Smooth muscle cell (in vitro differentiated cells): Measurements from ENCODE around the gene NCLN. TPM values are rescaled to one million over a fixed set of nuclear protein-coding genes. Genes with fewer than 3 reads are reported as not detected.

Source experiments
- DNase-seq: peaks from one replicate; lab custom pipeline; 2025; ENCODE audit not compliant: unreplicated experiment; lab: John Stamatoyannopoulos, UW
- H2AFZ ChIP-seq: fragments of 200-600 bp; sonication (generic); 2 replicates; pipeline ENCODE4 v1.6.0; 2016; ENCODE audit warnings: antibody characterized with exemption, low read depth, mild to moderate bottlenecking
- H3F3A ChIP-seq: fragments of 200-600 bp; sonication (generic); 2 replicates; pipeline ENCODE4 v1.6.0; 2017; ENCODE audit warnings: antibody characterized with exemption, low read depth
- H3K27ac ChIP-seq: fragments of 200-600 bp; sonication (generic); 2 replicates; pipeline ENCODE4 v1.5.1; 2016; ENCODE audit warnings: low read depth, mild to moderate bottlenecking
- H3K27me3 ChIP-seq: fragments of 200-600 bp; sonication (generic); 2 replicates; pipeline ENCODE4 v1.6.1; 2016; ENCODE audit warnings: low read depth, mild to moderate bottlenecking
- H3K36me3 ChIP-seq: fragments of 200-600 bp; sonication (generic); 2 replicates; pipeline ENCODE4 v1.5.1; 2016; ENCODE audit warnings: low read depth
- H3K4me1 ChIP-seq: fragments of 200-600 bp; sonication (generic); 2 replicates; pipeline ENCODE4 v1.5.1; 2016; ENCODE audit warnings: low read depth
- H3K4me2 ChIP-seq: fragments of 200-600 bp; sonication (generic); 2 replicates; pipeline ENCODE4 v1.6.0; 2016; ENCODE audit warnings: mild to moderate bottlenecking
- H3K4me3 ChIP-seq: fragments of 200-600 bp; sonication (generic); 2 replicates; pipeline ENCODE4 v1.5.1; 2016; ENCODE audit warnings: mild to moderate bottlenecking
- H3K79me2 ChIP-seq: fragments of 200-600 bp; sonication (generic); 2 replicates; pipeline ENCODE4 v1.6.0; 2016; ENCODE audit warnings: low read depth, mild to moderate bottlenecking
- H3K9ac ChIP-seq: fragments of 200-600 bp; sonication (generic); 2 replicates; pipeline ENCODE4 v1.6.0; 2016; ENCODE audit warnings: low read depth
- H3K9me3 ChIP-seq: fragments of 200-600 bp; sonication (generic); replicated peaks from 2 replicates; pipeline ENCODE4 v1.5.1; 2016; ENCODE audit warnings: low read depth
- H4K20me1 ChIP-seq: fragments of 200-600 bp; sonication (generic); 2 replicates; pipeline ENCODE4 v1.6.0; 2016; ENCODE audit warnings: low read depth
- WGBS: methylation state at CpG from one replicate; pipeline ENCODE4 v1.1.7; 2016; ENCODE audit warnings: low lambda C conversion rate; 5-methylcytosine and 5-hydroxymethylcytosine counted together
- polyA plus RNA-seq: library from polyadenylated mRNA; unstranded; fragments of >200 nt; fragmentation: Nextera tagmentation; extraction: Ambion mirVana; gene quantifications from 2 replicates; pipeline ENCODE4 v1.2.1, GENCODE V29; 2016
- total RNA-seq: library from RNA; depleted of rRNA; stranded (reverse); fragments of >200 nt; gene quantifications from 2 replicates; pipeline ENCODE4 v1.2.3, GENCODE V29; 2014
- TF ChIP-seq, protein P1 (sequence below): fragments of 200-600 bp; sonication (generic); IDR thresholded peaks from 2 replicates; pipeline ENCODE4 v1.5.1; 2017; ENCODE audit warnings: borderline replicate concordance, mild to moderate bottlenecking, antibody characterized with exemption; ENCODE audit not compliant: insufficient read depth, poor library complexity, severe bottlenecking

The NCLN gene
- total and polyA plus RNA-seq, 2 experiments from 2014 or later, result 44.5 to 97.4 TPM

DNA sequence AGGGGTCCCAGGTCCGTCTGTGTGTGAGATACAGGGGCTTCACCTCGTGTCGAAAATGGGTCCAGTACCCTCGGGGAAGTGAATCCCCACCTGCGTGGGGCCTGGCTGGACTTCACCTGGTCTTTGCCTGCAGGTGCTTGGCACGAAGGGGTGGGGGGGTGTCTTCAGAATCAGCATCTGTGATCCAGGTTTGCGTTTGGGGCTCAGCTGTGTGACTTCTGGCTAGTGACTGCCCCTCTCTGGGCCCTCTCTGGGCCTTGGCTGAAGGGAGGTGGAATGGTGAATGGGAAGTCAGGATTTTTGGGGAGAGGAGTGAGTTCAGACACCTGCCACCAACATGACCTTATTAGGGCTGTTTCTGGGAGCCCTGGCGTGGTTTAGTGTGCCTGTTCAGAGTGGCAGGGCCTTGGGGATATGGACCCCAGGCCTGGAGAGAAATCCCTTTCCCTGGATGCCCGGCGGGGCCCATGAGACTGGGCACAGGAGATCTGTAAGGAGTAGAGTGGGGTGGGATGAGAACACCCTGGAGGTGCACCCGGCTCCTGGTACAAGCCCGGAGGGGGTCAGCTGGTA lies 41.4 kb downstream of the NCLN start:
- 86% methylated on average over 12 of the region's 12 CpGs for WGBS
- no peaks in the 10 kb centered on the region for H4K20me1 ChIP-seq
- no peak for DNase-seq
- H3K27ac ChIP-seq, result no peak overlapping the region
- H2AFZ ChIP-seq, result no peak overlapping the region
- no peak overlapping the region for H3K9ac ChIP-seq
- H3K4me1 ChIP-seq, result no peaks in the 10 kb centered on the region
- H3K9me3 ChIP-seq, result no peaks in the 10 kb centered on the region
- no peak overlapping the region for H3K4me2 ChIP-seq
- H3F3A ChIP-seq, result no peaks in the 10 kb centered on the region
- H3K36me3 ChIP-seq, result no peaks in the 10 kb centered on the region
- TF ChIP-seq, protein P1, sequence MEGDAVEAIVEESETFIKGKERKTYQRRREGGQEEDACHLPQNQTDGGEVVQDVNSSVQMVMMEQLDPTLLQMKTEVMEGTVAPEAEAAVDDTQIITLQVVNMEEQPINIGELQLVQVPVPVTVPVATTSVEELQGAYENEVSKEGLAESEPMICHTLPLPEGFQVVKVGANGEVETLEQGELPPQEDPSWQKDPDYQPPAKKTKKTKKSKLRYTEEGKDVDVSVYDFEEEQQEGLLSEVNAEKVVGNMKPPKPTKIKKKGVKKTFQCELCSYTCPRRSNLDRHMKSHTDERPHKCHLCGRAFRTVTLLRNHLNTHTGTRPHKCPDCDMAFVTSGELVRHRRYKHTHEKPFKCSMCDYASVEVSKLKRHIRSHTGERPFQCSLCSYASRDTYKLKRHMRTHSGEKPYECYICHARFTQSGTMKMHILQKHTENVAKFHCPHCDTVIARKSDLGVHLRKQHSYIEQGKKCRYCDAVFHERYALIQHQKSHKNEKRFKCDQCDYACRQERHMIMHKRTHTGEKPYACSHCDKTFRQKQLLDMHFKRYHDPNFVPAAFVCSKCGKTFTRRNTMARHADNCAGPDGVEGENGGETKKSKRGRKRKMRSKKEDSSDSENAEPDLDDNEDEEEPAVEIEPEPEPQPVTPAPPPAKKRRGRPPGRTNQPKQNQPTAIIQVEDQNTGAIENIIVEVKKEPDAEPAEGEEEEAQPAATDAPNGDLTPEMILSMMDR, result no peak
- H3K4me3 ChIP-seq, result no peak overlapping the region
- no peaks in the 10 kb centered on the region for H3K79me2 ChIP-seq
- peaks cover 74% of the 10 kb centered on the region for H3K27me3 ChIP-seq

DNA sequence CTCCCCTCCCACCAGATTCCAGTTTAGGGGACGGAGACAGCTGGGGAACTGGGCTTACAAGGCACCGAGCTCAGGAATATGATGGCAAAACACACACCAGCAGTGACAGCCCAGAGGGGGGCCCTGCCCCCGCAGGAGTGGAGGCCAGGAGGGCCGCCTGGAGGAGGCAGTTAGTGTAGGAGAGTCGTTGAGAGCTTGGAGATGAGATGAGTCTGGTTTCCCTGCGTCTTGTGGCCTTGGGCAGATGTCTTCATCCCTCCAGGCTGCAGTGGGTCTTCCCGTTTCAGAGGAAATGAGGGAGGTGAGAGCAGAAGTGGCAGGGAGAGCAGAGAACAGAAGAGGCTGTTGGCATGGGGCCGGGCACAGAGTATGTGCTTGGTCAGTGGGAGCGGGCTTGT lies 43.6 kb downstream of the NCLN start:
- Histone ChIP-seq H2AFZ (no peak overlapping the region), H3F3A (no peaks in the 10 kb centered on the region), H3K9me3 (no peaks in the 10 kb centered on the region), H3K9ac (no peak overlapping the region), H4K20me1 (no peaks in the 10 kb centered on the region), H3K36me3 (no peaks in the 10 kb centered on the region), H3K27ac (no peak overlapping the region), H3K4me1 (no peaks in the 10 kb centered on the region), H3K4me3 (no peak overlapping the region), H3K27me3 (peaks cover 63% of the 10 kb centered on the region), H3K4me2 (no peak overlapping the region), H3K79me2 (no peaks in the 10 kb centered on the region)
- no peak for DNase-seq
- TF ChIP-seq, protein P1, result no peak
- WGBS, result 72% methylated on average over 9 of the region's 9 CpGs

DNA sequence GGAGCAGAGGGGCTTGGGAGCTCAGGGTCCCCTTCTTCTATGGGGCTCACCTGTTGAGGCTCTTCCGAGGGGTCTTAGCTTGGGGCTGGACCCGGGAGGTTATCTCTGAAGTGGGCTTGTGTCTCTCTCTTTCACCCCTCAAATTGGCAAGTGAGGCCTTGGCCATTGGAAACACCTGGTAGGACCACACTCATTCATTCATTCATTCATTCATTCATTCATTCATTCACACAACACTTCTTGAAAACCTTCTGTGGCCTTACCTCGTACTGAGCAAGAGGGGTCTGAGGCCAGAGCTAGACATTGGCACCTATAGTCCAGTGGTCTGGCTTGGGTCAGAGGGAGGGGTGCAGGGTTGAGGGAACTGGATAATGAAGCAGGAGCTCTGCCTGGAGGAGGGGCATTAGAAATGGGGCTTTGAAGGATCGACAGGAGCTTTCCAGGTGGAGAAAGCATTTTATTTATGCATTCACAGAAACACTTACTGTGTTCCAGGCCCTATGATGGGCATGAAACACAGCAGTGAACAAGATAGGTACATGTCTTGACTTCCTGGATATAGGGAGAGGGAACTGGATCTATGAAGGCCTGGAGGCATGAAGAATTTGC lies 44.3 kb downstream of the NCLN start:
- Histone ChIP-seq H3K36me3 (no peaks in the 10 kb centered on the region), H3K27ac (no peak overlapping the region), H3K27me3 (peaks cover 59% of the 10 kb centered on the region), H4K20me1 (no peaks in the 10 kb centered on the region), H3K9ac (no peak overlapping the region), H3K79me2 (no peaks in the 10 kb centered on the region), H3K4me1 (no peaks in the 10 kb centered on the region), H2AFZ (no peak overlapping the region), H3K9me3 (no peaks in the 10 kb centered on the region), H3K4me3 (no peak overlapping the region), H3K4me2 (no peak overlapping the region), H3F3A (no peaks in the 10 kb centered on the region)
- TF ChIP-seq, protein P1, result no peak
- DNase-seq, result no peak
- 86% methylated on average over 4 of the region's 4 CpGs for WGBS

DNA sequence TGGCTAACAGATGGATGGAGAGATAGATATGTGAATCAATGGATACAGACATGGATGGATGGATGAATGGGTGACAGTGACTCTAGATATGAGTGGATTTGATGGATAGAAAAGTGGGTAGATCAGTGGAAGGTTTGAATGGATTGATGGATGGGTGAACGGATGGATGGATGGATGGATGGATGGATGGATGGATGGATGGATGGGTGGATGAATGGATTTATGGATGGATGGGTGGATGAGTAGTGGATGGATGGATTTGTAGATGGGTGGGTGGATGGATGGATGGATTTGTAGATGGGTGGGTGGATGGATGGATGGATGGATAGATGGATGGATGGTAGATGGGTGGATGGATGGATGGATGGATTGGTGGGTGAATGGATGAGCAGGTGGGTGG lies 45.6 kb downstream of the NCLN start:
- no peaks in the 10 kb centered on the region for H3F3A ChIP-seq
- peaks cover 46% of the 10 kb centered on the region for H3K27me3 ChIP-seq
- no peak for DNase-seq
- no peaks in the 10 kb centered on the region for H4K20me1 ChIP-seq
- H3K9me3 ChIP-seq, result no peaks in the 10 kb centered on the region
- TF ChIP-seq, protein P1, result no peak
- H3K9ac ChIP-seq, result no peak overlapping the region
- H3K4me3 ChIP-seq, result no peak overlapping the region
- H3K79me2 ChIP-seq, result no peaks in the 10 kb centered on the region
- no peaks in the 10 kb centered on the region for H3K36me3 ChIP-seq
- H3K4me2 ChIP-seq, result no peak overlapping the region
- no peak overlapping the region for H2AFZ ChIP-seq
- H3K27ac ChIP-seq, result no peak overlapping the region
- no peaks in the 10 kb centered on the region for H3K4me1 ChIP-seq
- 96% methylated on average over 1 of the region's 1 CpG for WGBS
